Heart right ventricle (tissue), 16 donors: ENCODE measurements around the gene NT5DC4. TPM values are rescaled to one million over a fixed set of nuclear protein-coding genes. Genes with fewer than 3 reads are reported as not detected.

ENCODE experiments used
- ATAC-seq, 8 donors: fragments of 200-7000 bp; cut with Tn5 transposase; one replicate each; pipeline ENCODE4 v1.9.1; 2020; ENCODE audit warnings: mild to moderate bottlenecking in 8 of 8, moderate library complexity in 8 of 8, moderate number of reproducible peaks in 1 of 8
- DNase-seq, 2 donors: peaks; one replicate each; pipeline ENCODE4 v3.0.0-alpha.2; 2020
- H3K27ac ChIP-seq, 10 donors: fragments of 200-600 bp; sonication (generic) in 2 of 10; one replicate each; pipeline versions ENCODE4 v1.5.0 to v1.8.0; 2020 to 2022; ENCODE audit warnings: mild to moderate bottlenecking in 3 of 10
- H3K27me3 ChIP-seq, 7 donors: fragments of 200-600 bp; one replicate each; pipeline ENCODE4 v1.8.0; 2021 to 2022; ENCODE audit warnings: mild to moderate bottlenecking in 2 of 7
- H3K36me3 ChIP-seq, 9 donors: fragments of 200-600 bp; sonication (generic) in 1 of 9; one replicate each; pipeline versions ENCODE4 v1.5.0 to v1.8.0; 2020 to 2022; ENCODE audit warnings: mild to moderate bottlenecking in 2 of 9
- H3K4me1 ChIP-seq, 9 donors: fragments of 200-600 bp; sonication (generic) in 1 of 9; one replicate each; pipeline versions ENCODE4 v1.5.0 to v1.8.0; 2020 to 2022; ENCODE audit warnings: mild to moderate bottlenecking in 4 of 9
- H3K4me3 ChIP-seq, 10 donors: fragments of 200-600 bp; sonication (generic) in 2 of 10; one replicate each; pipeline versions ENCODE4 v1.5.0 to v1.8.0; 2020 to 2022; ENCODE audit warnings: mild to moderate bottlenecking in 7 of 10, moderate library complexity in 2 of 10
- H3K9me3 ChIP-seq, 11 donors: fragments of 200-600 bp in 10 of 11; sonication (generic) in 2 of 11; one replicate each; pipeline versions ENCODE4 v1.5.0 to v1.8.0; 2013 to 2022; ENCODE audit warnings: mild to moderate bottlenecking in 2 of 11, control low read depth in 1 of 11, moderate library complexity in 1 of 11
- WGBS, 2 donors: extraction: QIAGEN DNeasy Blood & Tissue Kit; methylation state at CpG; one replicate each; pipeline ENCODE4 v1.1.7; 2013; ENCODE audit warnings: inconsistent platforms in 1 of 2; 5-methylcytosine and 5-hydroxymethylcytosine counted together
- intact Hi-C, 10 donors: fragments of 100-400 bp; cut with DNase I; formaldehyde crosslinking; loops; one replicate each; pipeline versions ENCODE4 v1.11.1 to v1.14.2; 2022
- polyA plus RNA-seq, 2 donors: library from polyadenylated mRNA; stranded (reverse); fragments of 200-250 nt; gene quantifications; one replicate each; pipeline ENCODE4 v1.2.3, GENCODE V29; 2013
- total RNA-seq, 10 donors: library from RNA; stranded (reverse); fragmentation: NEBNext Ultra II Directional in 3 of 10; extraction: Animal tissue kit (Norgen Biotek cat#: 25700) in 3 of 10; gene quantifications; one replicate each; pipeline versions ENCODE4 v1.2.1 to v1.2.4, GENCODE V29; 2021 to 2023
- TF ChIP-seq, protein P1 (sequence below), 9 donors: fragments of 200-600 bp; sonication (generic) in 2 of 9; IDR thresholded peaks; one replicate each; pipeline versions ENCODE4 v1.5.0 to v1.8.0; 2021 to 2022; ENCODE audit warnings: antibody characterized with exemption in 9 of 9, mild to moderate bottlenecking in 5 of 9, moderate library complexity in 1 of 9
- donor health status: Arrhythmogenic right ventricular cardiomyopathy.
- donor health status: ischemic (EF 13 %, LVEDD 7.1; RV severe dilation, severe dysfunction).
- donor health status: healthy with polysubstance abuse.
- donor health status: DM: no; HTN: yes; CAD: no.
- donor health status: DM: no; HTN: no; CAD: no.
- donor health status: ischemic (EF 25% LVEDD 6.9; RV normal size, moderate dysfunction).
- donor health status: ischemic (EF 25% LVEDD 5.7; RV mildly dilated, moderate dysfunction).
- donor health status: healthy.
- donor health status: DM: yes; HTN: yes; CAD: no.
- donor health status: Ischemic cardiomyopathy.
- donor health status: ischemic (EF 35%, LVEDD 5.7; RV mildly dilated, moderate dysfunction).
- donor health status: nonischemic (EF 11% LVEDD 7.7; RV severe dilation, severe dysfunction).
- donor health status: DM: yes; HTN: yes; CAD: no.
- donor health status: PGD.
- donor health status: ischemic (EF 29% LVEDD 5.4; RV normal size, mild dysfunction).
- donor health status: nonischemic (EF 23%, LVEDD 6.1; RV moderate dilation, normal function).

The NT5DC4 gene
- total and polyA plus RNA-seq, 12 donors: 0.35 TPM; not detected in 11

- 89 to 90% methylated on average over 4 of the region's 4 CpGs for WGBS, 2 donors
Measured at GRCh38 chr2:112762276-112762675, 41.5 kb downstream of the NT5DC4 start.

GRCh38 chr2:112764071-112765044 lies 43.5 kb downstream of the NT5DC4 start, which contains the start of gene CKAP2L:
TSS of gene CKAP2L (minus strand) at chr2:112764609. CDS start at chr2:112764598, 11 bp downstream.
- H3K4me1 ChIP-seq: peaks cover 0 to 37% (median 14%) of the 10 kb centered on the region in 9 donors
- peak; percentile 99 to 100 (median 100) for ATAC-seq
- H3K9me3 ChIP-seq: no peaks in the 10 kb centered on the region
- peak; percentile 93 to 97 for DNase-seq
- WGBS, 2 donors: 0 to 1% methylated on average over 79 of the region's 79 CpGs
- peak within 1 kb of the TSS in 5 of 10 donors; percentile 28 to 70 (median 39) for H3K27ac ChIP-seq
- TF ChIP-seq, protein P1, sequence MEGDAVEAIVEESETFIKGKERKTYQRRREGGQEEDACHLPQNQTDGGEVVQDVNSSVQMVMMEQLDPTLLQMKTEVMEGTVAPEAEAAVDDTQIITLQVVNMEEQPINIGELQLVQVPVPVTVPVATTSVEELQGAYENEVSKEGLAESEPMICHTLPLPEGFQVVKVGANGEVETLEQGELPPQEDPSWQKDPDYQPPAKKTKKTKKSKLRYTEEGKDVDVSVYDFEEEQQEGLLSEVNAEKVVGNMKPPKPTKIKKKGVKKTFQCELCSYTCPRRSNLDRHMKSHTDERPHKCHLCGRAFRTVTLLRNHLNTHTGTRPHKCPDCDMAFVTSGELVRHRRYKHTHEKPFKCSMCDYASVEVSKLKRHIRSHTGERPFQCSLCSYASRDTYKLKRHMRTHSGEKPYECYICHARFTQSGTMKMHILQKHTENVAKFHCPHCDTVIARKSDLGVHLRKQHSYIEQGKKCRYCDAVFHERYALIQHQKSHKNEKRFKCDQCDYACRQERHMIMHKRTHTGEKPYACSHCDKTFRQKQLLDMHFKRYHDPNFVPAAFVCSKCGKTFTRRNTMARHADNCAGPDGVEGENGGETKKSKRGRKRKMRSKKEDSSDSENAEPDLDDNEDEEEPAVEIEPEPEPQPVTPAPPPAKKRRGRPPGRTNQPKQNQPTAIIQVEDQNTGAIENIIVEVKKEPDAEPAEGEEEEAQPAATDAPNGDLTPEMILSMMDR (IDR thresholded peaks at IDR 0.05): peak in 1 of 9 donors; percentile 8
- intact Hi-C loops: loop anchor here in 3 of 10 donors (5.0 kb wide), 2 partner anchors 48 to 123 kb away; no protein-coding TSS in a partner anchor
- peak within 1 kb of the TSS; percentile 40 to 87 (median 72) for H3K4me3 ChIP-seq
- peaks cover 0 to 8% (median 0%) of the 10 kb centered on the region in 9 donors for H3K36me3 ChIP-seq
- no peaks in the 10 kb centered on the region for H3K27me3 ChIP-seq

More at GRCh38 chr2:112762276-112762675, 41.5 kb downstream of the NT5DC4 start:
- no peak for DNase-seq
- H3K4me1 ChIP-seq: peaks cover 0 to 21% (median 10%) of the 10 kb centered on the region in 9 donors
- intact Hi-C loops: loop anchor here in 1 of 10 donors (5.0 kb wide), 1 partner anchor 125 kb away; no protein-coding TSS in a partner anchor
- no peak overlapping the region for H3K27ac ChIP-seq
- ATAC-seq: no peak
- H3K36me3 ChIP-seq: peaks cover 0 to 11% (median 0%) of the 10 kb centered on the region in 9 donors
- TF ChIP-seq, protein P1 (IDR thresholded peaks at IDR 0.05): no peak
- no peak overlapping the region for H3K4me3 ChIP-seq
- no peaks in the 10 kb centered on the region for H3K27me3 ChIP-seq
- no peaks in the 10 kb centered on the region for H3K9me3 ChIP-seq

- Histone ChIP-seq H3K4me3 (peak overlapping the region in 9 of 10 donors; percentile 61 to 87 (median 73)), H3K27me3 (no peaks in the 10 kb centered on the region), H3K27ac (peak overlapping the region in 1 of 10 donors; percentile 70), H3K9me3 (no peaks in the 10 kb centered on the region), H3K4me1 (peaks cover 0 to 37% (median 14%) of the 10 kb centered on the region in 9 donors), H3K36me3 (peaks cover 0 to 8% (median 0%) of the 10 kb centered on the region in 9 donors)
- ATAC-seq (no peak), DNase-seq (no peak)
- 45 to 62% methylated on average over 4 of the region's 4 CpGs for WGBS, 2 donors
- intact Hi-C loops: loop anchor here in 2 of 10 donors (5.0 kb wide), 1 partner anchor 47 kb away; no protein-coding TSS in a partner anchor
- TF ChIP-seq, protein P1 (IDR thresholded peaks at IDR 0.05): no peak
Measured at GRCh38 chr2:112765251-112765650, 44.4 kb downstream of the NT5DC4 start.

GRCh38 chr2:112767693-112768330 lies 47.0 kb downstream of the NT5DC4 start:
- peak in 1 of 8 donors; percentile 35 for ATAC-seq
- 52 to 68% methylated on average over 6 of the region's 6 CpGs for WGBS, 2 donors
- no peaks in the 10 kb centered on the region for H3K27me3 ChIP-seq
- DNase-seq: no peak
- intact Hi-C loops: loop anchor here in 2 of 10 donors (5.0 kb wide), 1 partner anchor 44 kb away; no protein-coding TSS in a partner anchor
- no peaks in the 10 kb centered on the region for H3K36me3 ChIP-seq
- TF ChIP-seq, protein P1 (IDR thresholded peaks at IDR 0.05): no peak
- H3K4me1 ChIP-seq: peaks cover 0 to 45% (median 14%) of the 10 kb centered on the region in 9 donors
- peak overlapping the region in 6 of 10 donors; percentile 11 to 73 (median 42) for H3K27ac ChIP-seq
- no peaks in the 10 kb centered on the region for H3K9me3 ChIP-seq
- H3K4me3 ChIP-seq: peak overlapping the region in 8 of 10 donors; percentile 12 to 39 (median 21)
